ENCODE results near the gene NR3C2. TPM values are rescaled to one million over a fixed set of nuclear protein-coding genes. Genes with fewer than 3 reads are reported as not detected.

Gene NR3C2
- total RNA-seq, 1 experiment from 2014 or later, result 0.16 TPM

GRCh38 chr4:148064451-148064850 is 377.8 kb downstream of the NR3C2 start:
- Mint-ChIP-seq H3K27ac (ENCODE audit: unreplicated experiment) (no peak overlapping the region), H3K9me3 (ENCODE audit: unreplicated experiment) (no peaks in the 10 kb centered on the region), H3K4me1 (ENCODE audit: low read depth, unreplicated experiment) (peaks cover 7% of the 10 kb centered on the region), H3K4me3 (ENCODE audit: unreplicated experiment) (no peak overlapping the region), H3K27me3 (ENCODE audit: insufficient read depth, unreplicated experiment) (no peaks in the 10 kb centered on the region), H3K36me3 (ENCODE audit: insufficient read depth, unreplicated experiment) (peaks cover 22% of the 10 kb centered on the region)
- Histone ChIP-seq H3K4me3 (ENCODE audit: low read depth, low read length) (no peak overlapping the region), H3K36me3 (ENCODE audit: control insufficient read depth, insufficient read depth, low read length) (no peaks in the 10 kb centered on the region; the same call in 1 of the 2 replicates), H3K27me3 (replicated peaks; ENCODE audit: control insufficient read depth, insufficient read depth, low read length) (no peaks in the 10 kb centered on the region), H3K9me3 (no peaks in the 10 kb centered on the region), H3K4me1 (no peaks in the 10 kb centered on the region)
- no TSS peak for BruUV-seq (replicated peaks)
- intact Hi-C loops (cut with micrococcal nuclease; ENCODE audit: unreplicated experiment), result no loop called here
- DNase-seq, result no peak
- ChIA-PET CTCF (no interaction called here), POLR2A (no interaction called here)
- TF ChIP-seq CTCF (IDR thresholded peaks at IDR 0.05; ENCODE audit: insufficient read depth in 1 of 2, low read depth in 1 of 2, low read length in 1 of 2, severe bottlenecking in 1 of 2, unreplicated experiment in 1 of 2), result no peak

GRCh38 chr4:148062301-148062950 is 379.8 kb downstream of the NR3C2 start:
- no peaks in the 10 kb centered on the region for H3K9me3 Mint-ChIP-seq (ENCODE audit: unreplicated experiment)
- Histone ChIP-seq H3K36me3 (ENCODE audit: control insufficient read depth, insufficient read depth, low read length) (no peaks in the 10 kb centered on the region; the same call in 1 of the 2 replicates), H3K4me3 (ENCODE audit: low read depth, low read length) (no peak overlapping the region), H3K27me3 (replicated peaks; ENCODE audit: control insufficient read depth, insufficient read depth, low read length) (no peaks in the 10 kb centered on the region), H3K9me3 (no peaks in the 10 kb centered on the region), H3K4me1 (no peaks in the 10 kb centered on the region)
- ChIA-PET CTCF (no interaction called here), POLR2A (no interaction called here)
- no peak for DNase-seq
- no peak for TF ChIP-seq CTCF (IDR thresholded peaks at IDR 0.05; ENCODE audit: insufficient read depth in 1 of 2, low read depth in 1 of 2, low read length in 1 of 2, severe bottlenecking in 1 of 2, unreplicated experiment in 1 of 2)
- H3K4me3 Mint-ChIP-seq (ENCODE audit: unreplicated experiment), result no peak overlapping the region
- BruUV-seq (replicated peaks), result no TSS peak
- H3K27ac Mint-ChIP-seq (ENCODE audit: unreplicated experiment), result no peak overlapping the region
- H3K36me3 Mint-ChIP-seq (ENCODE audit: insufficient read depth, unreplicated experiment), result peaks cover 22% of the 10 kb centered on the region
- intact Hi-C loops (cut with micrococcal nuclease; ENCODE audit: unreplicated experiment), result no loop called here
- peaks cover 7% of the 10 kb centered on the region for H3K4me1 Mint-ChIP-seq (ENCODE audit: low read depth, unreplicated experiment)
- H3K27me3 Mint-ChIP-seq (ENCODE audit: insufficient read depth, unreplicated experiment), result no peaks in the 10 kb centered on the region

GRCh38 chr4:148061795-148062194 is 380.4 kb downstream of the NR3C2 start:
- DNase-seq, result no peak
- Mint-ChIP-seq H3K36me3 (ENCODE audit: insufficient read depth, unreplicated experiment) (peaks cover 22% of the 10 kb centered on the region), H3K4me1 (ENCODE audit: low read depth, unreplicated experiment) (peaks cover 7% of the 10 kb centered on the region), H3K27ac (ENCODE audit: unreplicated experiment) (no peak overlapping the region), H3K9me3 (ENCODE audit: unreplicated experiment) (no peaks in the 10 kb centered on the region), H3K4me3 (ENCODE audit: unreplicated experiment) (no peak overlapping the region), H3K27me3 (ENCODE audit: insufficient read depth, unreplicated experiment) (no peaks in the 10 kb centered on the region)
- Histone ChIP-seq H3K4me3 (ENCODE audit: low read depth, low read length) (no peak overlapping the region), H3K4me1 (no peaks in the 10 kb centered on the region), H3K27me3 (replicated peaks; ENCODE audit: control insufficient read depth, insufficient read depth, low read length) (no peaks in the 10 kb centered on the region), H3K9me3 (no peaks in the 10 kb centered on the region), H3K36me3 (ENCODE audit: control insufficient read depth, insufficient read depth, low read length) (no peaks in the 10 kb centered on the region; the same call in 1 of the 2 replicates)
- CTCF ChIA-PET, result no interaction called here
- BruUV-seq (replicated peaks), result no TSS peak
- POLR2A ChIA-PET, result no interaction called here
- intact Hi-C loops (cut with micrococcal nuclease; ENCODE audit: unreplicated experiment), result no loop called here
- TF ChIP-seq CTCF (IDR thresholded peaks at IDR 0.05; ENCODE audit: insufficient read depth in 1 of 2, low read depth in 1 of 2, low read length in 1 of 2, severe bottlenecking in 1 of 2, unreplicated experiment in 1 of 2), result no peak
